ENCODE results near the gene RBSN. TPM values are rescaled to one million over a fixed set of nuclear protein-coding genes. Genes with fewer than 3 reads are reported as not detected.
A peak's percentile ranks its signal among the peaks of the same experiment; 100 is the strongest.

RBSN gene
- total RNA-seq, 1 experiment from 2014 or later, result 25.3 TPM

GRCh38 chr3:15099364-15100098 lies 583 bp upstream of the RBSN start:
- no peak for DNase-seq (ENCODE audit: low read depth)

GRCh38 chr3:15097891-15098290 lies 1.1 kb downstream of the RBSN start:
- DNase-seq (ENCODE audit: low read depth), result no peak

- DNase-seq (ENCODE audit: low read depth), result no peak
Measured at GRCh38 chr3:15096046-15096445, 2.9 kb downstream of the RBSN start.

- DNase-seq (ENCODE audit: low read depth), result no peak
Measured at GRCh38 chr3:15094187-15094875, 4.6 kb downstream of the RBSN start.

- DNase-seq (ENCODE audit: low read depth), result no peak
Measured at GRCh38 chr3:15092686-15093085, 6.3 kb downstream of the RBSN start.

DNA sequence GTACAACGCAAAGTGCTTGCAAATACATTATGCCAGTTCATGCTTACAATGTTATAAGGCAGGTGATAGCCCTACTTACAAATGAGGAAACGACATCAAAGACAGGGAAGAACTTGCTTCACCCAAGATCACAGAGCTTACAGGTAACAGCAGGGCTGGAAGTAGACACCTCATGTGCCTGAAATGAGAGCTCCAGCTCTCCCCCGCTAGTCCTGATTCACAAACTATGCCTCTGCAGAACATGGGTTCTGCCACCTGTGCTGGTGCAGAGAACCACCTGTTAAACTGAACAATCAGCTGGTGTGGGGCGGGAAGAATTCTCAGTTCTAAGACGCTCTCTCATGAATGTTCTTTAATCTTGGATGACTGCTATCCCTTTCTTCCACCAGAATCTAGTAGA lies 7.4 kb downstream of the RBSN start:
- no peak for DNase-seq (ENCODE audit: low read depth)

- DNase-seq (ENCODE audit: low read depth), result no peak
Measured at GRCh38 chr3:15089201-15089600, 9.7 kb downstream of the RBSN start.

DNA sequence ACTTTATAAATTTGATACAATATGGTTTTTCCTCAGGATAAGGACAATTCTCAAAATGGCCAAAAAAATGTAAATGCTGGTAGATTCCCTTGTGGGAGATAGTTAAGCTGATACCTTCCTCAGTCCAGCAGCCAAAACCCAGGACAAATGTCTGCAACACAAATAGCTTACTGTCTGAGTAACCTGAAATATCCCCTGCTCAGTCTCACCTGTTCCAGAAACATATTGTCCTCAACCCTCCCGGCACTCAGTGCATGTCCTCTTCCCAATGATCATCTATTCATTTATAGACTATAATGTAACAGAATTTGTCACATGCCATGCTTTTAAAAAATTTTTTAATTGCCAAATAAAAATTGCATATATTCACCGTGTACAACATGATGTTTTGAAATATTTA lies 12.2 kb downstream of the RBSN start:
- DNase-seq (ENCODE audit: low read depth), result no peak

DNA sequence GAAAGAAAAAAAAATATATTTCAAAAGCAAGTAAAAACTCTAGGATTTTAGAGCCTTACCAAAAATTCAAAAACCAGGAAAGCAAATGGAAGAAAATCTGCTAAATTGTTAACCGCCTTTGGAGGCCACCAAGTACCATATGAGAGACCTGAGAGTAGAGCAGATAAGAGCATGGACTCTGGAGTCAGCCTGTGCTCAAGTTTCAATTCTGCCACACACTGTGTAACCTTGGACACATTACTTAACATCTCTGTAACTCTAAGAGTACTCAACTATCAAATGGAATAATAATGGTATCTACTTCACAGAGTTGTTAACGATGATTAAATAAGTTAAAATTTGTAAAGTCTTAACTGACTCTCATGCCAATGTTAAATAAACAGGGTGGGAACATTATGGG lies 12.7 kb downstream of the RBSN start:
- DNase-seq (ENCODE audit: low read depth), result no peak

DNA sequence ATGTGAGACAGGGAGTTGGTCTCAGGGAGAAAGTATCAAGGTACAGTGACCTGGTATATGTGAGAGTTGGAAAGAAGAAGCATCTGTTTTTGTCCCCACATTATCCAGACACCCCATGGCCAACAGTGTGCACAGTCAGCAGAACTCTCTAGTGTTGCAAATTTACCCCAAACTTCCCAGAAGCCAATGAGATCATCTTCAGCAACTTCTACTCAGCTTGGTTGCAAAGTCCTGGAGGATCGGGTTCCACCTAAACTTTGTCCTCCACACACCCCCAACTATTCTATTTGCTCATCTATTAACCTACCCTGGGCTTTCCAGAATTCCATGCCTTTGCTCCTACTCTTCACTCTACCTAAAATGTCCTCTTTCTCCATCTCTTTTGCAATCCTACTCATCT lies 15.7 kb downstream of the RBSN start:
- no peak for DNase-seq (ENCODE audit: low read depth)

- DNase-seq (ENCODE audit: low read depth), result peak; percentile 37
Measured at GRCh38 chr3:15081960-15082664, 16.8 kb downstream of the RBSN start.

DNA sequence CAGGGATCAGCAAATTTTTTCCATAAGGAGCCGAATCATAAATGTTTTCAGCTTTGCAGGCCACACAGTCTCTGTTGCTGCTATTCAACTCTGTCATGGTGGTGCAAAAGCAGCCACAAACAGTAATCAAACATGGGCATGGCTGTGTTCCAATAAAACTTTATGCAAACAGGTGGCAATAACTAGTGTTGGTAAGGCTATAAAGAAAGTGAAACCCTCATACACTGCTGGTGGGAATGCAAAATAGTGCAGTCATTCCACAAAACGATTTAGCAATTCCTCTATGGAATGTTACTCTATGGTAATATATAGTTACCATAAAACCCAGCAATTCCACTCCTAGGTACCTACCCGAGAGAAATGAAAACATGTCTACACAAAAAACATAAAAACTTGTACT lies 19.9 kb downstream of the RBSN start:
- DNase-seq (ENCODE audit: low read depth), result no peak

- DNase-seq (ENCODE audit: low read depth), result no peak
Measured at GRCh38 chr3:15074500-15074899, 24.4 kb downstream of the RBSN start.

DNA sequence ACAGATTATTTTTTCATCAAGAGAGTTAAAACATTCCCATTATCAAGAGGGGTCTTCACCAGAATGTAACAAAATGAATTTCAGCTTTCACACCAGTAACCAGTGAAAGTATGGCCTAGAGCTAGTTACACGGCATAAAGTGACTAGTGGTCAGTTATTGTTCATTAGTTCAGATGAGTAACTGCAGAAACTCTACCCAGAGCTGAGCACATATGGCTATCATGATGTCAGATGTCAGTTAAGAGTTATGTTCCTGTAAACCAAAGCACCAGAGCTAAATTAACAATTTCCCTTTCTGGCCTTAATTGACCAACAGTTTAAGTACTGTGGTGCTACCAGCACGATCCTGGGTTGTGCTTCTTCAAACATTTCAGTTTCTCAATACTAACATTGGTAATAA lies 27.2 kb downstream of the RBSN start:
- DNase-seq (ENCODE audit: low read depth), result no peak

- no peak for DNase-seq (ENCODE audit: low read depth)
Measured at GRCh38 chr3:15069441-15069840, 29.5 kb downstream of the RBSN start.

DNA sequence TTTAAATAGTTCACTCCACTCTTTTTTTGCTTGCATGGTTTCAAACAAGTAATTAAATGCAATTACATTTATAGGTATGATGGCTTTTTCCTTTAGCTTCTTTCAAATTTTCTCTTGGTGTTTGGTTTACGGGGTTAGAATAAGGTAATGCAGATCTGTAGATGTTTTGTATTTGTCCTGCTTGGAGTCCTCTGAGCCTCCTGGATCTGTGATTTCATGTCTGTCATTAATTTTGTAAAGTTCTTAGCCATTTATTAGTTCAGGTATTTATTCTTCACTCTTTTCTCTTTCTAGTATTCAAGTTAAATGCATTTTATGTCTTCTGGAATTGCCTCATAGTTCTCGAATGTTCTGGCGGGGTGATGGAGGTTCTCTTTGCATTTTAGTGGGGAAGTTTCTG lies 32.5 kb downstream of the RBSN start:
- no peak for DNase-seq (ENCODE audit: low read depth)

GRCh38 chr3:15065550-15066007 lies 33.4 kb downstream of the RBSN start:
- no peak for DNase-seq (ENCODE audit: low read depth)

- DNase-seq (ENCODE audit: low read depth), result peak; percentile 89
Measured at GRCh38 chr3:15064835-15065549, 34.0 kb downstream of the RBSN start, which contains the start of gene MRPS25. MRPS25 (minus strand) TSS chr3:15065315; CDS start chr3:15065194, 121 bp downstream.

GRCh38 chr3:15064299-15064834 lies 34.6 kb downstream of the RBSN start:
- DNase-seq (ENCODE audit: low read depth), result peak; percentile 36

DNA sequence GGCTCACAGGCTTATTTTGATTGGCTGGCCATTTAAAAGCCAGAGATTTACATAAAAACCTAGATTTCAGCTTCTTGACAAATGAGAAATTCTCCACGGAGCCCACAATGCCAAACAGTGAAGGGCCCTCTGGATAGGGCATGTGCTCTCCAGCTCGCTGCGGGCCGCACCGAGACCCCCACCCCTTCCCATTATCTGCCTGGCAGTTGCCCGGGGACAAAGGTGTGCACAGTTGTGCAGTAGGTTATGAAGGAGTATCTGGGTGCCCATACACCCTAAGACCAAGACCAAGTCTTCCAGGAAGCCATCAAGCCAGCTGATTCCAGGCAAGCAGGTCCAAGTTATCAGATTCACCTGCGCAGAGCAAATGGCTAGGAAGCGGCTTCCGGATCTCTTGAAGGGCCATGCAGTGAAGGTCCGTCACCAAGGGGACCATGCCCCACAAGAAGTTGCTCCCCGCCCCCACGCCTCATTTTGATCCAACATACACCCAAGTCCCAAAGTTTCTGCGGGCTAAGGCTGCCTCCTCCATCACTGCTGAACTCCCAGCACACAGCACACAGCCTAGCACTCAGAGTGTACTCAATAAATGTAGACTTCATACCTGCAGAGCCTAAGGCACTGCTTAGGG lies 35.2 kb downstream of the RBSN start:
- no peak for DNase-seq (ENCODE audit: low read depth)

- DNase-seq (ENCODE audit: low read depth), result no peak
Measured at GRCh38 chr3:15063238-15063637, 35.7 kb downstream of the RBSN start.

All from LHCN-M2 (cell line).